SK-N-SH (cell line): ENCODE data around the gene CD300LB. TPM values are rescaled to one million over a fixed set of nuclear protein-coding genes. Genes with fewer than 3 reads are reported as not detected.

Experiments used
- CTCF ChIA-PET: fragments of 300-600, 350-600 bp; formaldehyde crosslinking; extraction: SDS; loops from one replicate; lab custom pipeline; 2021; lab: Yijun Ruan, JAX
- POLR2A ChIA-PET: fragments of 350-600 bp; sonication (Branson Sonifier 250); formaldehyde crosslinking; extraction: SDS; loops from one replicate; lab custom pipeline; 2020; ENCODE audit warnings: antibody characterized with exemption, inconsistent platforms; lab: Yijun Ruan, JAX
- DNase-seq: peaks from one replicate; pipeline ENCODE4 v3.0.0; 2012
- H2AFZ ChIP-seq: fragments of 200-600 bp; sonication (generic); 2 replicates; pipeline ENCODE4 v1.8.1; 2016; ENCODE audit warnings: antibody characterized with exemption, mild to moderate bottlenecking, low read depth
- H3F3A ChIP-seq: fragments of 200-600 bp; sonication (generic); replicated peaks from 2 replicates; pipeline ENCODE3; 2016; ENCODE audit warnings: antibody characterized with exemption, mild to moderate bottlenecking; ENCODE audit not compliant: insufficient read depth
- H3K27ac ChIP-seq, 2 experiments: fragments of 200-500 bp in 1 of 2; fragments of 200-600 bp in 1 of 2; sonication (Bioruptor generic) in 1 of 2; sonication (generic), shearing (Covaris generic) in 1 of 2; 2 replicates each; pipeline versions ENCODE4 v1.5.1 to v1.6.1; 2014 to 2016; ENCODE audit warnings: low read depth in 2 of 2, inconsistent platforms in 1 of 2, low read length in 1 of 2, mild to moderate bottlenecking in 1 of 2, mixed read lengths in 1 of 2
- H3K27me3 ChIP-seq: fragments of 200-600 bp; sonication (generic), shearing (Covaris generic); 2 replicates; pipeline ENCODE4 v1.6.1; 2016; ENCODE audit warnings: mixed run types; ENCODE audit not compliant: insufficient read depth
- H3K36me3 ChIP-seq, 2 experiments: fragments of 200-500 bp in 1 of 2; fragments of 200-600 bp in 1 of 2; sonication (Bioruptor generic) in 1 of 2; sonication (generic) in 1 of 2; replicated peaks in 1 of 2; 2 replicates each; pipeline versions ENCODE3 to v1.5.1; 2014 to 2016; ENCODE audit warnings: low read length in 1 of 2, mild to moderate bottlenecking in 1 of 2; ENCODE audit not compliant: insufficient read depth in 2 of 2, control insufficient read depth in 1 of 2
- H3K4me1 ChIP-seq, 2 experiments: fragments of 200-500 bp in 1 of 2; fragments of 200-600 bp in 1 of 2; sonication (Bioruptor generic) in 1 of 2; sonication (generic), shearing (Covaris generic) in 1 of 2; 2 replicates each; pipeline versions ENCODE4 v1.5.1 to v1.6.1; 2014 to 2016; ENCODE audit warnings: low read depth in 1 of 2, low read length in 1 of 2, mixed run types in 1 of 2; ENCODE audit not compliant: insufficient read depth in 2 of 2, control insufficient read depth in 1 of 2
- H3K4me2 ChIP-seq: fragments of 200-600 bp; sonication (generic), shearing (Covaris generic); 2 replicates; pipeline ENCODE4 v1.6.1; 2017; ENCODE audit warnings: mixed run types
- H3K4me3 ChIP-seq, 2 experiments: fragments of 200-500 bp in 1 of 2; fragments of 200-600 bp in 1 of 2; sonication (Bioruptor generic) in 1 of 2; sonication (generic), shearing (Covaris generic) in 1 of 2; 2 replicates each; pipeline versions ENCODE4 v1.5.1 to v1.8.1; 2014 to 2016; ENCODE audit warnings: low read depth in 2 of 2, inconsistent platforms in 1 of 2, low read length in 1 of 2, mild to moderate bottlenecking in 1 of 2, mixed read lengths in 1 of 2, moderate library complexity in 1 of 2
- H3K79me2 ChIP-seq: fragments of 200-600 bp; sonication (generic); 2 replicates; pipeline ENCODE4 v1.8.1; 2017; ENCODE audit warnings: mild to moderate bottlenecking; ENCODE audit not compliant: insufficient read depth
- H3K9ac ChIP-seq: fragments of 200-600 bp; sonication (generic); 2 replicates; pipeline ENCODE4 v1.6.1; 2017; ENCODE audit warnings: mixed run types
- H3K9me2 ChIP-seq: fragments of 200-600 bp; sonication (generic); 2 replicates; pipeline ENCODE4 v1.6.1; 2017; ENCODE audit warnings: mixed run types
- H3K9me3 ChIP-seq: fragments of 200-600 bp; sonication (generic); 2 replicates; pipeline ENCODE4 v1.6.1; 2017; ENCODE audit warnings: mixed run types, mild to moderate bottlenecking, moderate library complexity
- H4K20me1 ChIP-seq: fragments of 200-600 bp; sonication (generic); 2 replicates; pipeline ENCODE4 v1.6.1; 2017; ENCODE audit warnings: mild to moderate bottlenecking, mixed run types; ENCODE audit not compliant: insufficient read depth
- CHD2 ChIP-seq: fragments of 150-350 bp; IDR thresholded peaks from 2 replicates; pipeline ENCODE4 v1.6.1; 2018; ENCODE audit warnings: low read length; ENCODE audit not compliant: partially characterized antibody
- FOXJ3 ChIP-seq: sonication (generic); formaldehyde crosslinking; IDR thresholded peaks from 2 replicates; pipeline ENCODE4 v1.5.1; 2020; ENCODE audit warnings: mild to moderate bottlenecking, missing genetic modification reagents
- GABPA ChIP-seq: IDR thresholded peaks from 2 replicates; pipeline ENCODE4 v1.4.0; 2012; ENCODE audit warnings: low read depth, mild to moderate bottlenecking
- RCOR1 ChIP-seq: fragments of 150-350 bp; IDR thresholded peaks from 2 replicates; pipeline ENCODE4 v1.6.1; 2017; ENCODE audit warnings: antibody characterized with exemption, low read length
- RFX5 ChIP-seq: IDR thresholded peaks from 2 replicates; pipeline ENCODE4 v1.6.1; 2012; ENCODE audit warnings: mild to moderate bottlenecking, improper control_type of control experiment, low read length
- SIN3A ChIP-seq: IDR thresholded peaks from 2 replicates; pipeline ENCODE4 v1.6.1; 2012; ENCODE audit warnings: low read depth, mild to moderate bottlenecking, low read length, moderate library complexity, borderline replicate concordance
- SMC3 ChIP-seq: IDR thresholded peaks from 2 replicates; pipeline ENCODE4 v1.6.1; 2012; ENCODE audit warnings: low read depth, low read length, improper control_type of control experiment
- TCF12 ChIP-seq: IDR thresholded peaks from 2 replicates; pipeline ENCODE4 v1.4.0; 2012
- WGBS: methylation state at CpG from one replicate; pipeline ENCODE4 v1.1.6; 2017; ENCODE audit warnings: low lambda C conversion rate; 5-methylcytosine and 5-hydroxymethylcytosine counted together
- polyA plus RNA-seq, 3 experiments: library from polyadenylated mRNA; depleted of rRNA; stranded (reverse); fragments of >200 nt; gene quantifications; 2 replicates each; pipeline ENCODE4 v1.2.3, GENCODE V29; 2012
- TF ChIP-seq, protein P1 (sequence below): IDR thresholded peaks from 2 replicates; pipeline ENCODE4; 2012
- TF ChIP-seq, protein P2 (sequence below): fragments of 150-350 bp; IDR thresholded peaks from 2 replicates; pipeline ENCODE4 v1.6.1; 2016; ENCODE audit warnings: mild to moderate bottlenecking, low read depth, low read length
- TF ChIP-seq, protein P3 (sequence below): IDR thresholded peaks from 2 replicates; pipeline ENCODE4 v1.4.0; 2012; ENCODE audit warnings: low read depth, borderline replicate concordance

Gene CD300LB
- polyA plus RNA-seq (2012; rRNA removed): not detected in 2 replicates
- polyA plus RNA-seq (2012; cell fraction: cytosol; rRNA removed): not detected in 2 replicates
- polyA plus RNA-seq (2012; cell fraction: nucleus; rRNA removed): not detected in 2 replicates

DNA sequence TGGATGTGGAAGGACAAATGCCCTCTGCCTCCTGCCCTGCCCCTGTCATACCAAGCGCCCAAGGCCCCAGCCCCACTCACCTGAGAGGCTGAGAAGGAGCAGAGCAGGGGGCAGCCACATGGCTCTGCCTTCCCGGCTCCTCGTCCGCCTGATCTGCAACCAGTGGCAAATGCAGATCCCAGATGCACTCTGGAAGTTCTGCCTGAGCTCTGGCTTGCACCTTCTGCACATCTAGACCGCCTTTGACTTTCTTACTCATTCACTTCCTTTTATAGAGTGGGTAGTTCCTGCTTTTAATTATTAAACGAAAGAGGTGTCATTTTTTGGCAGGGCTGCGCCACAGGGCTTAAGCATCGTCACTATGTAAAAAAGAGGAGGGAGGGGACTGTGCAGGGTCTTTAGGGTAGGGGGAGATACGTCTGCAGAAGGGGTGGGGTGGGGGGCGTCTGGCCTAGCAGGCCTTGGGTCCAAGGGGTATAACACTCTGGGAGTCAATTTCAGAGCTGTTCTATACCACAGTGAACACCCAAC lies at the start of gene CD300LB:
Gene CD300LB (minus strand): TSS at position 245 of the 531 bp plus-strand sequence. CDS start 125 bp downstream, at position 120.
- no peak for DNase-seq
- Histone ChIP-seq H3K36me3 (no peaks in the 10 kb centered on the region), H3K4me2 (no peak within 1 kb of the TSS), H3K4me1 (no peaks in the 10 kb centered on the region), H3K79me2 (no peaks in the 10 kb centered on the region), H4K20me1 (no peaks in the 10 kb centered on the region), H3K4me3 (no peak within 1 kb of the TSS), H2AFZ (no peak within 1 kb of the TSS), H3K9me2 (no peaks in the 10 kb centered on the region), H3K9me3 (no peaks in the 10 kb centered on the region), H3K27me3 (no peaks in the 10 kb centered on the region), H3K9ac (no peak within 1 kb of the TSS), H3F3A (no peaks in the 10 kb centered on the region), H3K27ac (no peak within 1 kb of the TSS)
- POLR2A ChIA-PET: no interaction called here
- TF ChIP-seq SIN3A (no peak), SMC3 (no peak), GABPA (no peak), RFX5 (no peak), CHD2 (no peak), FOXJ3 (no peak), RCOR1 (no peak), TCF12 (no peak)
- TF ChIP-seq, protein P1, sequence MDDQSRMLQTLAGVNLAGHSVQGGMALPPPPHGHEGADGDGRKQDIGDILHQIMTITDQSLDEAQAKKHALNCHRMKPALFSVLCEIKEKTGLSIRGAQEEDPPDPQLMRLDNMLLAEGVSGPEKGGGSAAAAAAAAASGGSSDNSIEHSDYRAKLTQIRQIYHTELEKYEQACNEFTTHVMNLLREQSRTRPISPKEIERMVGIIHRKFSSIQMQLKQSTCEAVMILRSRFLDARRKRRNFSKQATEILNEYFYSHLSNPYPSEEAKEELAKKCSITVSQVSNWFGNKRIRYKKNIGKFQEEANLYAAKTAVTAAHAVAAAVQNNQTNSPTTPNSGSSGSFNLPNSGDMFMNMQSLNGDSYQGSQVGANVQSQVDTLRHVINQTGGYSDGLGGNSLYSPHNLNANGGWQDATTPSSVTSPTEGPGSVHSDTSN: no peak
- TF ChIP-seq, protein P2, sequence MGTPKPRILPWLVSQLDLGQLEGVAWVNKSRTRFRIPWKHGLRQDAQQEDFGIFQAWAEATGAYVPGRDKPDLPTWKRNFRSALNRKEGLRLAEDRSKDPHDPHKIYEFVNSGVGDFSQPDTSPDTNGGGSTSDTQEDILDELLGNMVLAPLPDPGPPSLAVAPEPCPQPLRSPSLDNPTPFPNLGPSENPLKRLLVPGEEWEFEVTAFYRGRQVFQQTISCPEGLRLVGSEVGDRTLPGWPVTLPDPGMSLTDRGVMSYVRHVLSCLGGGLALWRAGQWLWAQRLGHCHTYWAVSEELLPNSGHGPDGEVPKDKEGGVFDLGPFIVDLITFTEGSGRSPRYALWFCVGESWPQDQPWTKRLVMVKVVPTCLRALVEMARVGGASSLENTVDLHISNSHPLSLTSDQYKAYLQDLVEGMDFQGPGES: no peak
- 30% methylated on average over 10 of the region's 10 CpGs for WGBS
- CTCF ChIA-PET: interaction anchor here (1.0 to 4.2 kb wide), 7 partner anchors 11 to 283 kb away, joined by 3 to 23 read pairs (median 8); partner anchors contain the start of gene CD300H

DNA sequence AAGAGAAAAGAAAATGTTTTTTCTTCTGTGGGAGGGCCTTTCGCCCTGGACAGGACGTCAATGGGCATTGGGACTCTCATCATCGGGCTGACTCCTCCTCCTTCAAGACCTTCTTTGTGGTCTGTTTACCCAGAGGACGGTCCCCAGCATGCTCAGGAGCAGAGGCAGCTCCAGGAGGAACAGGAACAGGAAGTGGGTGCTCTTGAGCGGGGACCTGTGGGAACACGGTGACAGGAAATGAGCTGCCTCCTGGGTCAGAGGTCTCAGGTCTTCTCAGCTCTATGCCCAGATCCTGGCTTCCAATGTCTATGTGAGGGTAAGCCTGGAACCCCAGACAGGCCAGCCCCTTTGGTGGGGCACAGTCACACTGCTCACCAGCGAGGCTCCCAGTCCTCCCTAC lies 48.6 kb upstream of the CD300LB start:
- Histone ChIP-seq H3K79me2 (no peaks in the 10 kb centered on the region), H3K27me3 (no peaks in the 10 kb centered on the region), H2AFZ (no peak overlapping the region), H3K9me2 (no peaks in the 10 kb centered on the region), H3K36me3 (no peaks in the 10 kb centered on the region), H4K20me1 (no peaks in the 10 kb centered on the region), H3K4me3 (no peak overlapping the region), H3F3A (no peaks in the 10 kb centered on the region), H3K4me1 (no peaks in the 10 kb centered on the region), H3K9ac (no peak overlapping the region), H3K4me2 (no peak overlapping the region), H3K9me3 (0 out of 2 replicates have a peak, but pooled peaks cover 3% of the 10 kb centered on the region), H3K27ac (no peak overlapping the region)
- TF ChIP-seq, protein P3, sequence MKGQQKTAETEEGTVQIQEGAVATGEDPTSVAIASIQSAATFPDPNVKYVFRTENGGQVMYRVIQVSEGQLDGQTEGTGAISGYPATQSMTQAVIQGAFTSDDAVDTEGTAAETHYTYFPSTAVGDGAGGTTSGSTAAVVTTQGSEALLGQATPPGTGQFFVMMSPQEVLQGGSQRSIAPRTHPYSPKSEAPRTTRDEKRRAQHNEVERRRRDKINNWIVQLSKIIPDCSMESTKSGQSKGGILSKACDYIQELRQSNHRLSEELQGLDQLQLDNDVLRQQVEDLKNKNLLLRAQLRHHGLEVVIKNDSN: no peak
- WGBS: 42% methylated on average over 5 of the region's 7 CpGs
- POLR2A ChIA-PET: no interaction called here
- CTCF ChIA-PET: interaction anchor here (1.4 to 8.2 kb wide), 4 partner anchors 14 to 212 kb away, joined by 3 to 72 read pairs (median 5); partner anchors contain the start of gene CD300H
- DNase-seq: no peak
